ENCODE measurements around the gene GPSM3. TPM values are rescaled to one million over a fixed set of nuclear protein-coding genes. Genes with fewer than 3 reads are reported as not detected.
A peak's percentile ranks its signal among the peaks of the same experiment; 100 is the strongest.
"Not testable (repeated sequence)": the region's sequence is repeated elsewhere in the genome, so short reads cannot be mapped to it uniquely, and the experiment has no call there.

GPSM3 gene
- total RNA-seq, 1 experiment from 2014 or later: 4.8 TPM

- intact Hi-C loops (cut with micrococcal nuclease; ENCODE audit: unreplicated experiment): no loop called here
- ChIA-PET POLR2A (ENCODE audit: low non-redundant PET) (no interaction called here), CTCF (no interaction called here)
- DNase-seq (ENCODE audit: low spot score): no peak
- Histone ChIP-seq H3K36me3 (ENCODE audit: insufficient read depth, low read length, poor library complexity, severe bottlenecking) (peaks cover 20% of the 10 kb centered on the region), H3K4me1 (ENCODE audit: insufficient read depth, low read length, poor library complexity, severe bottlenecking) (peaks cover 23% of the 10 kb centered on the region), H3K4me3 (ENCODE audit: low read depth, low read length, poor library complexity, severe bottlenecking) (peak overlapping the region; percentile 69), H3K9me3 (ENCODE audit: low read depth, low read length, poor library complexity, severe bottlenecking) (no peaks in the 10 kb centered on the region), H3K27ac (ENCODE audit: low read depth, low read length, poor library complexity, severe bottlenecking) (peak overlapping the region; percentile 94), H3K27me3 (replicated peaks; ENCODE audit: insufficient read depth, low read depth, low read length, poor library complexity) (no peaks in the 10 kb centered on the region)
- BruUV-seq (replicated peaks): no TSS peak
- TF ChIP-seq EZH2 (IDR thresholded peaks at IDR 0.05; ENCODE audit: borderline replicate concordance, low read depth, low read length, poor library complexity, severe bottlenecking): no peak
- TF ChIP-seq CTCF (conservative IDR thresholded peaks at IDR 0.05; ENCODE audit: low read depth, low read length): no peak
Observed at GRCh38 chr6:32189742-32190053, 2.7 kb downstream of the GPSM3 start.

- CTCF ChIA-PET: no interaction called here
- H3K4me3 ChIP-seq (ENCODE audit: low read depth, low read length, poor library complexity, severe bottlenecking): peak overlapping the region; percentile 69
- BruUV-seq (replicated peaks): no TSS peak
- H3K36me3 ChIP-seq (ENCODE audit: insufficient read depth, low read length, poor library complexity, severe bottlenecking): peaks cover 22% of the 10 kb centered on the region
- H3K27me3 ChIP-seq (replicated peaks; ENCODE audit: insufficient read depth, low read depth, low read length, poor library complexity): no peaks in the 10 kb centered on the region
- TF ChIP-seq CTCF (conservative IDR thresholded peaks at IDR 0.05; ENCODE audit: low read depth, low read length) (no peak), EZH2 (IDR thresholded peaks at IDR 0.05; ENCODE audit: borderline replicate concordance, low read depth, low read length, poor library complexity, severe bottlenecking) (no peak)
- POLR2A ChIA-PET (ENCODE audit: low non-redundant PET): no interaction called here
- no peaks in the 10 kb centered on the region for H3K9me3 ChIP-seq (ENCODE audit: low read depth, low read length, poor library complexity, severe bottlenecking)
- intact Hi-C loops (cut with micrococcal nuclease; ENCODE audit: unreplicated experiment): no loop called here
- peak overlapping the region; percentile 94 for H3K27ac ChIP-seq (ENCODE audit: low read depth, low read length, poor library complexity, severe bottlenecking)
- DNase-seq (ENCODE audit: low spot score): no peak
- H3K4me1 ChIP-seq (ENCODE audit: insufficient read depth, low read length, poor library complexity, severe bottlenecking): peaks cover 20% of the 10 kb centered on the region
Observed at GRCh38 chr6:32189069-32189741, 3.2 kb downstream of the GPSM3 start.

GRCh38 chr6:32188381-32189068 lies 3.9 kb downstream of the GPSM3 start:
- no TSS peak for BruUV-seq (replicated peaks)
- POLR2A ChIA-PET (ENCODE audit: low non-redundant PET): no interaction called here

GRCh38 chr6:32187725-32188380 lies 4.6 kb downstream of the GPSM3 start:
- POLR2A ChIA-PET (ENCODE audit: low non-redundant PET); BruUV-seq (replicated peaks); CTCF ChIA-PET; DNase-seq (ENCODE audit: low spot score); intact Hi-C loops (cut with micrococcal nuclease; ENCODE audit: unreplicated experiment); H3K9me3 ChIP-seq (ENCODE audit: low read depth, low read length, poor library complexity, severe bottlenecking); H3K27me3 ChIP-seq (replicated peaks; ENCODE audit: insufficient read depth, low read depth, low read length, poor library complexity): not testable (repeated sequence)
- H3K4me1 ChIP-seq (ENCODE audit: insufficient read depth, low read length, poor library complexity, severe bottlenecking): peaks cover 18% of the 10 kb centered on the region
- H3K4me3 ChIP-seq (ENCODE audit: low read depth, low read length, poor library complexity, severe bottlenecking): peak overlapping the region; percentile 69
- H3K27ac ChIP-seq (ENCODE audit: low read depth, low read length, poor library complexity, severe bottlenecking): peak overlapping the region; percentile 94
- H3K36me3 ChIP-seq (ENCODE audit: insufficient read depth, low read length, poor library complexity, severe bottlenecking): peaks cover 33% of the 10 kb centered on the region

More at GRCh38 chr6:32188381-32189068, 3.9 kb downstream of the GPSM3 start:
- Histone ChIP-seq H3K4me1 (ENCODE audit: insufficient read depth, low read length, poor library complexity, severe bottlenecking) (peaks cover 20% of the 10 kb centered on the region), H3K36me3 (ENCODE audit: insufficient read depth, low read length, poor library complexity, severe bottlenecking) (peaks cover 27% of the 10 kb centered on the region), H3K9me3 (ENCODE audit: low read depth, low read length, poor library complexity, severe bottlenecking) (no peaks in the 10 kb centered on the region), H3K4me3 (ENCODE audit: low read depth, low read length, poor library complexity, severe bottlenecking) (peak overlapping the region; percentile 69), H3K27ac (ENCODE audit: low read depth, low read length, poor library complexity, severe bottlenecking) (peak overlapping the region; percentile 94), H3K27me3 (replicated peaks; ENCODE audit: insufficient read depth, low read depth, low read length, poor library complexity) (no peaks in the 10 kb centered on the region)
- intact Hi-C loops (cut with micrococcal nuclease; ENCODE audit: unreplicated experiment): no loop called here
- no peak for DNase-seq (ENCODE audit: low spot score)
- no peak for TF ChIP-seq CTCF (conservative IDR thresholded peaks at IDR 0.05; ENCODE audit: low read depth, low read length)
- TF ChIP-seq EZH2 (IDR thresholded peaks at IDR 0.05; ENCODE audit: borderline replicate concordance, low read depth, low read length, poor library complexity, severe bottlenecking): no peak
- CTCF ChIA-PET: no interaction called here

Measured in A673 (cell line).